Central memory CD8-positive, alpha-beta T cell (primary cell): ENCODE measurements around the gene SYTL5.
"Not testable (repeated sequence)": the region's sequence is repeated elsewhere in the genome, so short reads cannot be mapped to it uniquely, and the experiment has no call there.

Source experiments
- ATAC-seq: fragments of 150-1000 bp; cut with Tn5 transposase; replicated peaks from 2 replicates; pipeline ENCODE4 v1.10.0; 2022; ENCODE audit warnings: mild to moderate bottlenecking, moderate FRiP score, moderate number of reproducible peaks; ENCODE audit not compliant: poor library complexity, severe bottlenecking; ENCODE audit errors: extremely low read depth
- DNase-seq, 2 donors: peaks; one replicate each; pipeline ENCODE4 v3.0.0; 2021; ENCODE audit warnings: low spot score in 2 of 2
- H3K27ac Mint-ChIP-seq: one replicate; pipeline ENCODE4 v1.8.0; 2022; ENCODE audit warnings: low read depth, mild to moderate bottlenecking, moderate library complexity, mixed read lengths
- H3K27me3 Mint-ChIP-seq: one replicate; pipeline ENCODE4 v1.8.0; 2022; ENCODE audit warnings: mixed read lengths
- H3K36me3 Mint-ChIP-seq: one replicate; pipeline ENCODE4 v1.8.0; 2022; ENCODE audit warnings: mild to moderate bottlenecking, moderate library complexity, mixed read lengths; ENCODE audit not compliant: insufficient read depth
- H3K4me1 Mint-ChIP-seq: one replicate; pipeline ENCODE4 v1.8.0; 2022; ENCODE audit warnings: mixed read lengths
- H3K4me3 Mint-ChIP-seq: one replicate; pipeline ENCODE4 v1.8.0; 2022; ENCODE audit warnings: mild to moderate bottlenecking, moderate library complexity, mixed read lengths
- H3K9me3 Mint-ChIP-seq: one replicate; pipeline ENCODE4 v1.8.0; 2022; ENCODE audit warnings: mixed read lengths

SYTL5 gene

DNA sequence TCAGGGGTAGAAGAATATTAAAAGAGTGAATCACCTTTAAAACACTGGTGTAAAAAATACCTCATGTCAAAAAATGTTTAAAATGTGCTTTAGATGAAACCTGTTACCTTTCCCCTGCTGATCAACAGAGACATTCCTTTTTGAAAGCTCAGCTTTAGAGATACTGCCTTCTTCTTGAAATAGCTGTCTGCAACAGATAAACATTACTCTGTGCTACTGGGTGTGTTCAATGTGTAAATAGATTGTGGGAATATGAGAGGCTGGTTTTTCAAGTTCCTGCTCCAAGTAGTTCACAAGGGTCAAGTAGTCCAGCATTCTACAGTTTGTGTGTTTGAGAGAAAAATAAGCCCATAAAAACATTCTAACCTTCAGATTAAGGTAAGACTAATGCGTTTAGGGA lies at the start of gene SYTL5:
Gene SYTL5, plus strand, starts transcription at position 263 of the 400 bp plus-strand sequence. CDS start 27,337 bp downstream, outside the sequence.
- Mint-ChIP-seq H3K4me1 (no peaks in the 10 kb centered on the region), H3K27me3 (peaks cover 19% of the 10 kb centered on the region), H3K4me3 (no peak within 1 kb of the TSS), H3K9me3 (no peaks in the 10 kb centered on the region), H3K27ac (no peak within 1 kb of the TSS), H3K36me3 (no peaks in the 10 kb centered on the region)
- ATAC-seq (no peak), DNase-seq (no peak)

DNA sequence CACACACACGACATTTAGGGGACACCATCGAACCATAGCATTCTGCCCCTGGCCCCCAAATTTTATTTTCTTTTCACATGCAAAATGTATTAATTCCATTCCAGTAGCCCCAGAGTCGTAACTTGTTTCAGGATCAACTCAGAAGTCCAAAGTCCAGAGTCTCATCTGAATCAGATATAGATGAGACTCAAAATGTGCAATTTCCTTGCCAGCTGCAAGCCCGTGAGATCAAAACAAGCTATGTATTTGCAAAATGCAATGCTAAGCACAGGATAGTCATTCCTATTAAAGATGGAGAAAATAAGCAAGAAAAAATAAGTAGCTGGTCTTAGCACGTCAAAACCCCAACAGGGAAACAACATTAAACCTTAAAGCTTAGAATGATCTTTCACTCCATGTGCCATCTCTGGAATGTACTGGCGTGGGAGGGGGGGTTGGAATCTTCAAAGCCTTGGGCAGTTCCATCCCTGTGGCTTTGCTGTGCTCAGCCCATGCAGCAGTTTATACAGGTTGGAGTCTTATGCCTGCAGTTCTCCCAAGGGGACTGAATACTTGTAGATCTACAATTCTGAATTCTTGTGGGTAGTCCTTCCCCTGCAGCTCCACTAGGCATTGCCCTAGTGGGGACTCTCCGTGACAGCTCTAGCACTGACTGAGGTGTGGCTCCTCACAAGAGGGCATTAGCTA lies 47.7 kb upstream of the SYTL5 start:
- Mint-ChIP-seq H3K9me3 (no peaks in the 10 kb centered on the region), H3K27ac (no peak overlapping the region), H3K4me1 (no peaks in the 10 kb centered on the region), H3K4me3 (no peak overlapping the region), H3K36me3 (no peaks in the 10 kb centered on the region), H3K27me3 (no peaks in the 10 kb centered on the region)
- DNase-seq (no peak), ATAC-seq (no peak)

- Mint-ChIP-seq H3K9me3 (no peaks in the 10 kb centered on the region), H3K36me3 (no peaks in the 10 kb centered on the region), H3K27me3 (no peaks in the 10 kb centered on the region), H3K4me3 (no peak overlapping the region), H3K27ac (no peak overlapping the region), H3K4me1 (no peaks in the 10 kb centered on the region)
- DNase-seq (no peak), ATAC-seq (no peak)
These were observed 46.9 kb upstream of the SYTL5 start for GRCh38 chrX:37959212-37960021.

- H3K4me1 Mint-ChIP-seq = no peaks in the 10 kb centered on the region
- DNase-seq (no peak), ATAC-seq (no peak)
These were observed 45.2 kb upstream of the SYTL5 start for GRCh38 chrX:37961118-37961517.

DNA sequence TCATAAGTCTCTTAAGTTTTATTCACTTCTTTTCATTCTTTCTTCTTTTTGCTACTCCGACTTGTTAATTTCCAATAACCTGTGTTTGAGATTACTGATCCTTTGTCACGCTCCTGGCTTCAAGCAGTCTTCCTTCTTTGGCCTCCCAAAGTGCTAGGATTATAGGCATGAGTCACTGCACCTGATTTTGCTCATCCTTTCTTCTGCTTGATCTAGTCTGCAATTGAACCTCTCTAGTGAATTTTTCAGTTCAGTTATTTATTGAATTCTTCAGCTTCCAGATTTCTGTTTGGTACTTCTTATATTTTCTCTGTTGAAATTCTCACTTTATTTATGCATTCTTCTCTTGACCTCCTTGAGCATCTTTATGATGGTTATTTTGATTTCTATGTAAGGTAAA lies 38.6 kb upstream of the SYTL5 start:
- H3K27ac Mint-ChIP-seq = no peak overlapping the region
- no peak for ATAC-seq
- DNase-seq = no peak
- no peak overlapping the region for H3K4me3 Mint-ChIP-seq
- peaks cover 18% of the 10 kb centered on the region for H3K27me3 Mint-ChIP-seq
- no peaks in the 10 kb centered on the region for H3K36me3 Mint-ChIP-seq
- peaks cover 7% of the 10 kb centered on the region for H3K9me3 Mint-ChIP-seq
- no peaks in the 10 kb centered on the region for H3K4me1 Mint-ChIP-seq

More at GRCh38 chrX:37961118-37961517, 45.2 kb upstream of the SYTL5 start:
- H3K36me3 Mint-ChIP-seq = no peaks in the 10 kb centered on the region
- H3K27me3 Mint-ChIP-seq = no peaks in the 10 kb centered on the region
- no peak overlapping the region for H3K4me3 Mint-ChIP-seq
- H3K27ac Mint-ChIP-seq = no peak overlapping the region
- no peaks in the 10 kb centered on the region for H3K9me3 Mint-ChIP-seq

DNA sequence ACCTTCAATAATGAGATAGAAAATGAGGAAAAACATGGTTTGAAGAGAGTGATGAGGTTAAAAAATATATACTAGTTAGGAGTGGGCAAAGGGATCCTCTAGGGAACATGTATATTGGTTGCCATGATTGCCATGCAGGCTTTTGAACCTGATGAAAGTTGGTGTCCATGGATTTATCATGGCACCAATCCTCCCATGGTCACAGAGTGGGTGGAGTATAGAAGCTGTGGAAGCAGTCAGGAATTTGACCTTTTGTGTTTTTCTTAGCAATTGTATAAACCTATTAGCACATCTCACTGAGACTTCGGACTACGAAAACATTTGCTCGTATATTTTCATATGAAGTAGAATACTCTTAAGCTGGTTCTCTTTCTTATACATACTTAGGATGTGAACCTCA lies 30.9 kb upstream of the SYTL5 start:
- peaks cover 26% of the 10 kb centered on the region for H3K27me3 Mint-ChIP-seq
- no peak overlapping the region for H3K27ac Mint-ChIP-seq
- H3K36me3 Mint-ChIP-seq = no peaks in the 10 kb centered on the region
- H3K4me3 Mint-ChIP-seq = no peak overlapping the region
- no peaks in the 10 kb centered on the region for H3K9me3 Mint-ChIP-seq
- H3K4me1 Mint-ChIP-seq = no peaks in the 10 kb centered on the region
- DNase-seq = no peak
- ATAC-seq = no peak

DNA sequence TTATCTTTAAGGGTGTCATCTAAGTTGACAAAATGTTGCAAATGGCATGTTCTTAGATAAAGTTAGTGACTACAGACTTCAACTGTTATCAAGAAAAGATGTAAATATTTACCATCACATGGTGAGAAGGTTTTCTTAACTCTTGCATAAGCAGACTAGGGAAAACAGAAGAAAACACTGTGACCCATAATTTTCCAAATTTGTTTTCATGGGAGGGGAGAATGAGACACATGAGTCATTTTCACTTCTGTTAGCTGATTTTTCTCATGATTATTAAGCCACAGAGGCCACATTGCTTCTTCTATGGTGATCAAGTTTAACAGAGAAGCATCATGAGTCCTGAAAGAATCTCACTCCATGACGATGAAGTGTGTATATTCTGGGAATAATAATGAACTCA lies 30.2 kb upstream of the SYTL5 start:
- Mint-ChIP-seq H3K27me3 (peaks cover 26% of the 10 kb centered on the region), H3K4me1 (no peaks in the 10 kb centered on the region), H3K4me3 (no peak overlapping the region), H3K36me3 (no peaks in the 10 kb centered on the region), H3K9me3 (no peaks in the 10 kb centered on the region), H3K27ac (no peak overlapping the region)
- DNase-seq = no peak
- ATAC-seq = no peak

DNA sequence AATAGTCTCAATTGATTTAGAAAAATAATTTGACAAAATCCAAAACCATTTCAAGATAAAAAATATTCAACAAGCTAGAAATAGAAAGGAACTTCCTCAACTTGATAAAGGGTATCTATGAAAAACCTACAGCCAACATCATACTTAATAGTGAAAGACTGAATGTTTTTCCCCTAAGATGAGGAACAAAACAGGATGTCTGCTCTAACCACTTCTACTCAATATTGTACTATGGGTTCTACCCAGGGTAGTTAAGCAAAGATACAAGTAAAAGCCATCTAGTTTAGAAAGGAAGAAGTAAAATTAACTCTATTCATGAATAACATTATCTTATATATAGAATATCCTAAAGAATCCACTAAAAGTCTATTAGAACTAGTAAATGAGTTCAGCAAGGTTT lies 21.5 kb upstream of the SYTL5 start:
- Mint-ChIP-seq H3K4me1 (no peaks in the 10 kb centered on the region), H3K36me3 (no peaks in the 10 kb centered on the region), H3K4me3 (no peak overlapping the region), H3K27ac (no peak overlapping the region), H3K9me3 (no peaks in the 10 kb centered on the region), H3K27me3 (peaks cover 8% of the 10 kb centered on the region)
- DNase-seq (no peak), ATAC-seq (no peak)

DNA sequence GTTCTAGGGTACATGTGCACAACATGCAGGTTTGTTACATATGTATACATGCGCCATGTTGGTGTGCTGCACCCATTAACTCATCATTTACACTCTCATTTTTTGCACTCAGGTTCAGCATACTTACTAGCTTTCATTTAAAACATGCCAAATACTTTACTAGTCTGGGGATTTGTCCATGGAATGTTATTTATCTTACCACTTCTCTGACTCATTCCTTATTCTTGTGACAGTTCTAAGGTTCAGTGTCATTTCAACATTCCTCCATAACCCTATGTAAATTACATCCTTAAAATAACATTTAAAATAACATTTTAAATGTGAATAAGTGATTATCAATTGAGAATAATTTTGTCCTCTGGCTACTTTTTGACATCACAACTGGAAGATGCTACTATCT lies 19.5 kb upstream of the SYTL5 start:
- Mint-ChIP-seq H3K27ac (no peak overlapping the region), H3K27me3 (peaks cover 14% of the 10 kb centered on the region), H3K4me3 (no peak overlapping the region), H3K9me3 (no peaks in the 10 kb centered on the region), H3K36me3 (no peaks in the 10 kb centered on the region), H3K4me1 (no peaks in the 10 kb centered on the region)
- ATAC-seq (no peak), DNase-seq (no peak)

GRCh38 chrX:37989304-37989703 lies 17.0 kb upstream of the SYTL5 start:
- no peak overlapping the region for H3K4me3 Mint-ChIP-seq
- peaks cover 6% of the 10 kb centered on the region for H3K27me3 Mint-ChIP-seq
- no peaks in the 10 kb centered on the region for H3K36me3 Mint-ChIP-seq
- no peaks in the 10 kb centered on the region for H3K9me3 Mint-ChIP-seq
- DNase-seq (no peak), ATAC-seq (no peak)
- H3K4me1 Mint-ChIP-seq = no peaks in the 10 kb centered on the region
- no peak overlapping the region for H3K27ac Mint-ChIP-seq

GRCh38 chrX:37991303-37991702 lies 15.1 kb upstream of the SYTL5 start:
- not testable (repeated sequence) for H3K9me3 Mint-ChIP-seq, H3K27ac Mint-ChIP-seq, H3K4me3 Mint-ChIP-seq, H3K27me3 Mint-ChIP-seq, H3K4me1 Mint-ChIP-seq, ATAC-seq, H3K36me3 Mint-ChIP-seq, DNase-seq

- no peak overlapping the region for H3K4me3 Mint-ChIP-seq
- H3K4me1 Mint-ChIP-seq = no peaks in the 10 kb centered on the region
- no peak overlapping the region for H3K27ac Mint-ChIP-seq
- H3K27me3 Mint-ChIP-seq = peaks cover 6% of the 10 kb centered on the region
- H3K36me3 Mint-ChIP-seq = no peaks in the 10 kb centered on the region
- ATAC-seq (no peak), DNase-seq (no peak)
- H3K9me3 Mint-ChIP-seq = no peaks in the 10 kb centered on the region
These were observed 13.2 kb upstream of the SYTL5 start for GRCh38 chrX:37993176-37993575.
